MM.1S (cell line): ENCODE data around the gene SMYD4.

Source experiments
- DNase-seq: peaks from one replicate; pipeline ENCODE4 v3.0.0-alpha.2; 2015
- H2AFZ ChIP-seq: fragments of 300-600 bp; sonication (generic); 2 replicates; pipeline ENCODE4 v1.6.0; 2016; ENCODE audit warnings: antibody characterized with exemption, low read length
- H3F3A ChIP-seq: fragments of 300-600 bp; sonication (generic); 2 replicates; pipeline ENCODE4 v1.6.1; 2016; ENCODE audit warnings: mild to moderate bottlenecking, antibody characterized with exemption, low read length, moderate library complexity, mixed read lengths; ENCODE audit not compliant: insufficient read depth
- H3K27ac ChIP-seq: fragments of 300-600 bp; sonication (generic); 2 replicates; pipeline ENCODE4 v1.5.1; 2016; ENCODE audit warnings: mild to moderate bottlenecking, low read length
- H3K27me3 ChIP-seq: fragments of 300-600 bp; sonication (generic); replicated peaks from 2 replicates; pipeline ENCODE4 v1.6.0; 2016; ENCODE audit warnings: low read length; ENCODE audit not compliant: insufficient read depth
- H3K36me3 ChIP-seq: fragments of 300-600 bp; sonication (generic); replicated peaks from 2 replicates; pipeline ENCODE4 v1.6.1; 2016; ENCODE audit warnings: mild to moderate bottlenecking, low read length, mixed read lengths; ENCODE audit not compliant: insufficient read depth
- H3K4me1 ChIP-seq: fragments of 300-600 bp; sonication (generic); 2 replicates; pipeline ENCODE4 v1.6.1; 2016; ENCODE audit warnings: low read length, mixed read lengths
- H3K4me2 ChIP-seq: fragments of 300-600 bp; sonication (generic); 2 replicates; pipeline ENCODE4 v1.6.0; 2016; ENCODE audit warnings: low read depth, low read length
- H3K4me3 ChIP-seq: fragments of 300-600 bp; sonication (generic); 2 replicates; pipeline ENCODE4 v1.5.1; 2016; ENCODE audit warnings: low read length, mixed read lengths
- H3K79me2 ChIP-seq: fragments of 300-600 bp; sonication (generic); 2 replicates; pipeline ENCODE4 v1.6.1; 2016; ENCODE audit warnings: mixed run types, low read length, mixed read lengths
- H3K9ac ChIP-seq: fragments of 300-600 bp; sonication (generic); 2 replicates; pipeline ENCODE4 v1.6.1; 2016; ENCODE audit warnings: low read length, mixed read lengths
- H3K9me2 ChIP-seq: fragments of 300-600 bp; sonication (generic); replicated peaks from 2 replicates; pipeline ENCODE4 v1.6.1; 2016; ENCODE audit warnings: mild to moderate bottlenecking, low read length, mixed read lengths; ENCODE audit not compliant: insufficient read depth
- H3K9me3 ChIP-seq: fragments of 300-600 bp; sonication (generic); replicated peaks from 2 replicates; pipeline ENCODE4 v1.6.1; 2016; ENCODE audit warnings: mild to moderate bottlenecking, low read length, mixed read lengths; ENCODE audit not compliant: insufficient read depth
- H4K20me1 ChIP-seq: fragments of 300-600 bp; sonication (generic); 2 replicates; pipeline ENCODE4 v1.6.1; 2016; ENCODE audit warnings: mild to moderate bottlenecking, low read length, moderate library complexity, mixed read lengths; ENCODE audit not compliant: insufficient read depth
- CTCF ChIP-seq: fragments of 300-600 bp; sonication (generic); IDR thresholded peaks from 2 replicates; pipeline ENCODE4 v1.5.1; 2016; ENCODE audit warnings: antibody characterized with exemption, low read length, mixed read lengths
- EZH2 ChIP-seq: fragments of 300-600 bp; sonication (generic); optimal IDR thresholded peaks from 2 replicates; pipeline ENCODE3; 2017; ENCODE audit warnings: low read depth, mild to moderate bottlenecking, antibody characterized with exemption, low read length, mixed read lengths
- EZH2phosphoT487 ChIP-seq: fragments of 300-600 bp; sonication (generic); IDR thresholded peaks from 2 replicates; pipeline ENCODE4 v1.6.1; 2018; ENCODE audit warnings: antibody characterized with exemption, low read length

Gene SMYD4

GRCh38 chr17:1755827-1756262 is 73.9 kb downstream of the SMYD4 start:
- H3K4me2 ChIP-seq: no peak overlapping the region
- DNase-seq: no peak
- H2AFZ ChIP-seq: no peak overlapping the region
- H3K9me2 ChIP-seq: no peaks in the 10 kb centered on the region
- H3F3A ChIP-seq: no peaks in the 10 kb centered on the region
- no peak for TF ChIP-seq CTCF
- no peak for TF ChIP-seq EZH2
- TF ChIP-seq EZH2phosphoT487: no peak
- peaks cover 29% of the 10 kb centered on the region; the same call in 1 of the 2 replicates for H3K27me3 ChIP-seq
- H3K36me3 ChIP-seq: no peaks in the 10 kb centered on the region
- H3K27ac ChIP-seq: no peak overlapping the region
- no peaks in the 10 kb centered on the region for H3K9me3 ChIP-seq
- H3K4me1 ChIP-seq: no peaks in the 10 kb centered on the region
- H3K79me2 ChIP-seq: no peaks in the 10 kb centered on the region
- H3K4me3 ChIP-seq: no peak overlapping the region
- no peaks in the 10 kb centered on the region for H4K20me1 ChIP-seq
- H3K9ac ChIP-seq: no peak overlapping the region

- no peak overlapping the region for H2AFZ ChIP-seq
- H3K9me2 ChIP-seq: no peaks in the 10 kb centered on the region
- no peaks in the 10 kb centered on the region for H3K79me2 ChIP-seq
- H3K4me1 ChIP-seq: no peaks in the 10 kb centered on the region
- H3K27ac ChIP-seq: no peak overlapping the region
- H4K20me1 ChIP-seq: no peaks in the 10 kb centered on the region
- H3K4me2 ChIP-seq: no peak overlapping the region
- no peak for DNase-seq
- H3K36me3 ChIP-seq: no peaks in the 10 kb centered on the region
- H3K4me3 ChIP-seq: no peak overlapping the region
- H3K9ac ChIP-seq: no peak overlapping the region
- TF ChIP-seq EZH2phosphoT487 (no peak), CTCF (no peak), EZH2 (no peak)
- no peaks in the 10 kb centered on the region for H3K9me3 ChIP-seq
- H3K27me3 ChIP-seq: peaks cover 29% of the 10 kb centered on the region; the same call in 1 of the 2 replicates
- H3F3A ChIP-seq: no peaks in the 10 kb centered on the region
Measured at GRCh38 chr17:1755252-1755826, 74.4 kb downstream of the SMYD4 start.

- H4K20me1 ChIP-seq: no peaks in the 10 kb centered on the region
- no peak overlapping the region for H3K4me2 ChIP-seq
- no peaks in the 10 kb centered on the region for H3K4me1 ChIP-seq
- peaks cover 29% of the 10 kb centered on the region; the same call in 1 of the 2 replicates for H3K27me3 ChIP-seq
- no peak for DNase-seq
- H3K79me2 ChIP-seq: no peaks in the 10 kb centered on the region
- no peak overlapping the region for H3K27ac ChIP-seq
- H3K9ac ChIP-seq: no peak overlapping the region
- TF ChIP-seq EZH2phosphoT487 (no peak), CTCF (no peak), EZH2 (no peak)
- no peaks in the 10 kb centered on the region for H3K9me3 ChIP-seq
- no peaks in the 10 kb centered on the region for H3K9me2 ChIP-seq
- no peak overlapping the region for H3K4me3 ChIP-seq
- H3F3A ChIP-seq: no peaks in the 10 kb centered on the region
- H3K36me3 ChIP-seq: no peaks in the 10 kb centered on the region
- no peak overlapping the region for H2AFZ ChIP-seq
Measured at GRCh38 chr17:1754430-1755112, 75.1 kb downstream of the SMYD4 start.
